Fibroblast of pulmonary artery (primary cell): ENCODE data around the gene DDX1.
A peak's percentile ranks its signal among the peaks of the same experiment; 100 is the strongest.

ENCODE experiments used
- DNase-seq: peaks from one replicate; pipeline ENCODE4 v3.0.0-alpha.2; 2010; ENCODE audit warnings: low read depth
- H3K4me3 ChIP-seq: replicated peaks from 2 replicates; pipeline ENCODE4 v1.5.1; 2011; ENCODE audit warnings: low read depth, mild to moderate bottlenecking, control low read depth, low read length, moderate library complexity
- TF ChIP-seq, protein P1 (sequence below): IDR thresholded peaks from 2 replicates; pipeline ENCODE4 v1.5.1; 2011; ENCODE audit warnings: mild to moderate bottlenecking, control low read depth, low read length, inconsistent platforms; ENCODE audit errors: missing control alignments

Gene DDX1

DNA sequence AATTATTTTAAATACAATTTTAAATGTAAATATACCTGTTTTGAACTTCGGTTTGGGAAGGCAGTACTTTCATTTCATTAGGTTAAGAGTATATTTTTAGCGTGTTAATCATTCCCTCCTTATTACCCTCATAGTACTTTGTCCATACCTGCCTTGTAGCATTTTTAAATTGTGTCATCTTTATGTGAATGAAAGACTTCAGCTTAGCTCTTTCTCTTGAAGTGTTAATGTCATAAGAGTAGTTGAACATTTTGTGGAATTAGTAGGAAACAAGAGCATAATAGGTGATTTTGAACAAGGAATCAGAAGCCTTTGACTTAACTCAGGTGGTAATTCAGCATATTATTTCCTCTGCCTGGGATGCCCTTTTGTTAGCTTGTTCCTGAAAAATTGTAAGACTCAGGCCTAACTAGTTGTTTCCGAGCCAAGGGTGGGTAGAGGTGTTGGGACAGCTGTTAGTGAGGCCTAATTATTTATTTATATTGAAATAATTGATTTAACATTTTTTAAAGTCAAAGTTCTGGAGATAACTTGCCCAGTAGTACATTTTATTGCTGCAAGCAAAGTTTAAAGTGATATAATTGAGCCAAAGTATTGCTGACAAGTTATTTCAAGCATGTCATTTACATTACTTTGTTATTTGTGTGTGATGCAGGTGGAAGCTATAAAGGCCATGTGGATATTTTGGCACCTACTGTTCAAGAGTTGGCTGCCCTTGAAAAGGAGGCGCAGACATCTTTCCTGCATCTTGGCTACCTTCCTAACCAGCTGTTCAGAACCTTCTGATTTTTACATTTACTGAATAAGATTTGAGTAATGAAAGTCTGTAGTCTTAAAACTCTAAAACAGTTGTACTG, 38.7 kb downstream of the DDX1 start:
- no peak for DNase-seq
- H3K4me3 ChIP-seq, result no peak overlapping the region
- TF ChIP-seq, protein P1, sequence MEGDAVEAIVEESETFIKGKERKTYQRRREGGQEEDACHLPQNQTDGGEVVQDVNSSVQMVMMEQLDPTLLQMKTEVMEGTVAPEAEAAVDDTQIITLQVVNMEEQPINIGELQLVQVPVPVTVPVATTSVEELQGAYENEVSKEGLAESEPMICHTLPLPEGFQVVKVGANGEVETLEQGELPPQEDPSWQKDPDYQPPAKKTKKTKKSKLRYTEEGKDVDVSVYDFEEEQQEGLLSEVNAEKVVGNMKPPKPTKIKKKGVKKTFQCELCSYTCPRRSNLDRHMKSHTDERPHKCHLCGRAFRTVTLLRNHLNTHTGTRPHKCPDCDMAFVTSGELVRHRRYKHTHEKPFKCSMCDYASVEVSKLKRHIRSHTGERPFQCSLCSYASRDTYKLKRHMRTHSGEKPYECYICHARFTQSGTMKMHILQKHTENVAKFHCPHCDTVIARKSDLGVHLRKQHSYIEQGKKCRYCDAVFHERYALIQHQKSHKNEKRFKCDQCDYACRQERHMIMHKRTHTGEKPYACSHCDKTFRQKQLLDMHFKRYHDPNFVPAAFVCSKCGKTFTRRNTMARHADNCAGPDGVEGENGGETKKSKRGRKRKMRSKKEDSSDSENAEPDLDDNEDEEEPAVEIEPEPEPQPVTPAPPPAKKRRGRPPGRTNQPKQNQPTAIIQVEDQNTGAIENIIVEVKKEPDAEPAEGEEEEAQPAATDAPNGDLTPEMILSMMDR, result no peak

DNA sequence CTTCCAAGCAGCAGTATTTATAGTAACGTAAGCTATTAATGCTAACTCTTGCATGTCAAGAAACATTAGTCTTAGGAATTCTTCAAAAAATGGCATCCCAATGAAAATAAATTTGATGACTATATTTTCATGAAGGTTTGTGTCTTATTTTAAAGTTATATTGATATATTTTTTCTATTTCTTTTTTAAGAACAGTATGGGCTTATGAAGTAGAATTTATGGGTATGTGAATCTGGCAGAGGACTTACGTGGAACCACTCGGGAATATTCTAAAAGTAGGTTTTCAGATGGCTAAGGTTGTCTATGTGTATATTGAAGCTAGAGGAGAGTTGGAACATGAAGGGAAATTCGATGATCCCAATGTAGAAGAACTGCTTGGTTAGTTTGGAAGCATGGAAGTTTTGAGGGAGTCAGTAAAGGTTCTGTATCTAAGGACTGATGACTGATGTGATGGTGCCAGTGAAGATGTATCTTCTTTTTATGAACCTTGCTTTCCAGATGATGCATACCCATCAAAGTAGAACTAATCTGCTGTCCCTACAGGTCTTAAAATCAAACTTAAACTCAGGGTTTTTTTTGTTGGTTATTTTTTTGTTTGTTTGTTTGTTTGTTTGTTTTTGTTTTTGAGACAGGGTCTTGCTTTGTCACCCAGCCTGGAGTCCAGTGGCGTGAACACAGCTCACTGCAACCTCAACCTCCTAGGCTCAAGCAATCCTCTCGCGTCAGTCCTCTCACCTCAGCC, 39.5 kb downstream of the DDX1 start:
- H3K4me3 ChIP-seq, result no peak overlapping the region
- TF ChIP-seq, protein P1, result no peak
- no peak for DNase-seq

DNA sequence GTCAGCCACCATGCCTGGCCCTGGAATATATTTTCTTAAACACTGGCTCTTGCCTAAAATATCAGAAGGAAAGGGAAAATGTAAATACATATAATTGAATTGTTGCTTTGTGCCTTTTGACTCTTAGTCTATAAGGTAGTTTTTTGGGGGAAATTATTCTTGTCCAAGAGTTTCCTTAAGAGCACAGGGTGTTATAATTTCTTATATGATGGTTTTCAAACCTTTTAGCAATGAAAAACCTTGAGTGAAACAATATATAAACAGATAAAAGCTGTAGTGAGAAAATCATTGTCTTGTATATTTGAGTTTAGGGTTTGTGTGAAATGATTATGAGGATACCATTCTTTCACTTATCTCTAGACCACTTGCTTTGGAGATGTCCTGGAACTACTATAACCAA, 40.2 kb downstream of the DDX1 start:
- DNase-seq, result no peak
- TF ChIP-seq, protein P1, result no peak
- H3K4me3 ChIP-seq, result no peak overlapping the region

DNA sequence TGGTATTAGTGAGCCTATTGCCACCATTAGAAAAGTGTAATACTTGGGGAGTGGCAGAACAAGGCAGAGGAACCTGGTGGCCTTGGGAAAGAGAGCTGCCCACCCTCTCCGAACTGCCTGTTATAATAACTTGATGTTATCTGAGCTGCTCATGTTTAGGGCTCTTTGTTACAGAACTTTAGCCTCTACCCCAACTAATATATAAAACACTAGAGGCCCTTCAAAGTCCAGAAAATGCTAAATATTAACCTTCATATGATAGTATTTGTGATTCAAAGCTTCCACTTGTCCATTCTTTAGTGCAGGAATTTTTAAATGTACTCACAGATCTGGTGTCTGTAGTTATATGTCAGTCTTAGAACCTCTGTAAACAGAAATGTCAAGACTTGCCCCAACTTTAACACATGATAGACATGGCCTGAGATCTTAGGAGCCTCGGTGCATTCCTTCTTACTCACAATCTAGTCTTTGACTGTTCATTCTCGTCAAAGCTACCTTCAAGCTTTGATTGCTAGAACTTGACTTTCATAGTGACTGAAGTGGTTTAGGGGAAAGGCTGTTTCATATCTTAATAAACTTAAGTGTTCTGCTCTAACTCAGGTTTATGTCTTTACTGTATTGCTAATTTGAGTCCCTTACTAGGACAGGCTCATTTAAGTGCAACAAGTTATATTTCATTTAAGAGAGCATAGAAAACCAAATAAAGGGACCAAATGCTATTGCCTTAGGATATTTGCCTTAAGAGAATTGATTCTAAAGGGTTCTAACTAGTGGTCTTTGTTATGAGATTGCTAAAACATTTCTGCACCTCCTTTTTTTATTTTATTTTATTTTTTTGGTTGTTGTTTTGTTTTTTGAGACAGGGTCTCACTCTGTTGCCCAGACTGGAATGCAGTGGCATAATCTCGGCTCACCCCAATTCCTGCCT, 41.6 kb downstream of the DDX1 start:
- no peak for DNase-seq
- TF ChIP-seq, protein P1, result no peak

DNA sequence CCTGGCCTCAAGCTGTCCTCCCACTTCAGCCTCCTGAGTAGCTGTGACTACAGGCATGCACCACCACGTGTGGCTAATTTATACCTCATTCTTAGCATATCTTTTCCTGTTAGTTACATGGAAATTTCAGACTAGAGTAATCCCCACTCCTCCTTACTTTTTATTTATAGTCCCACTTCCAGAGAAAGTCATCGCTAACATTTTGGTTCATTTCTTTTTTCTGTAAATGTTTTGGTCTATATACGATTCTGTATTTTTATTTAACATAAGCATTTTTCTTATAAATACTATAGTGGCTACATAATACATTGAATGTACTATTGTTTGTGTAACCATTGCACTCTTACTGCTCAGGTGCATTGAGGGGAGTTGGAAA, 42.3 kb downstream of the DDX1 start:
- H3K4me3 ChIP-seq, result no peak overlapping the region
- TF ChIP-seq, protein P1, result no peak
- DNase-seq, result no peak

More for the DNA sequence above, 41.6 kb downstream of the DDX1 start:
- H3K4me3 ChIP-seq, result no peak overlapping the region

DNA sequence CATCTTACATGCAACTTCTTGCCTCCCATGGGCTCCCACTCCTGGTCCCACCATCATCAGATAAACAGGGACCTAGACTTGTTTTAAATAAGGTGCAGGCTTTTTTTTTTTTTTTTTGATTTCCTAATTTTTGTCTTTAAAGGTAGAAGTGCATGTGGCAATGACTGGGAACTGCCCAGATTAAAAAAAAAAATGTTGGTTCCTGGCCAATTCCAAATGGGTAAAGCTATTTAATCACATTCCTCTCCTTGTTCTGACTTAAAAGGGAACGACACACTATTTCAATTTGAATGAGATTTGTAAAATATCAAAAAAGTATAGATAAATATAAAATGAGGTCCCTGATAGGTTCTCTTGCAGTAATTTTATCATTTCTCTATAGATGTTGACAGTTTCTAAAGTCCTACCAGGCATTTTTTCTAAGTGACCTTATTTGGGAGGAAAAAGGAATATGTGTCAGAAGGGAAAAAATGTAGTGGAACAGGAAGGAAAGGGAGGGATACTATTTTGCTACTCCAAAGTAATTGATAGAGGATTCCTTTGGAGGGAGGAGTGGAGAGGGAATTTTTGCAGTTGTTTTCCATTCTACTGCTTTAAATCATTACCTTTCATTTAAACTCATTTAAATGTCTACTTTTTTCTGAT, 43.3 kb downstream of the DDX1 start:
- peak; percentile 71 for DNase-seq
- H3K4me3 ChIP-seq, result no peak overlapping the region
- TF ChIP-seq, protein P1, result no peak
